ENCODE data around the gene HOXA3. TPM values are rescaled to one million over a fixed set of nuclear protein-coding genes. Genes with fewer than 3 reads are reported as not detected.

The HOXA3 gene
- total and polyA plus RNA-seq, 10 of the 15 experiments (the other 5 are each of a cell fraction or from before 2014, with no cell fraction given) = 0.05 TPM; not detected in 9

DNA sequence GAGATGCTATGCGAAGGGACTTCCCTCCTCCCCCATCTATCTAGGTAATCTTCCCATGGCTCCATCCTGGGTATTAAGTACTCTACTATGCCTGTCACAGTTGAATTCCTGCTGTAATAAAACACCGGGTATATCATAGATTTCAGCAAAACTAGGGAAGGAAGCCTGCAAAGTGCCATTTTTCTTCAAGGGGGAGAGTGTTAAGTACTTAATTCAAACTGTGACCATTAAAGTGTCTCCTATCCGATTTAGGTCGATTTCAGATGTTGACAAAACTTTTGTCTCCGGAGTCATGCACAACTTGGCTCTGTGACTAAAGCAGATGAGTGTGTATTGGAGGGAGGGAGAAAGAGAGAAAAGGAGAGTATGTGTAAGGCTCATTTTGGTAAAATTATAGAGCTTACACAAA, 26.4 kb downstream of the HOXA3 start:
- Histone ChIP-seq H3K4me3 (no peak overlapping the region), H3K27ac (ENCODE audit: control insufficient read depth, insufficient read depth) (no peak overlapping the region), H3K9me3 (replicated peaks; ENCODE audit: control insufficient read depth, insufficient read depth, low read length) (no peaks in the 10 kb centered on the region), H3K9ac (ENCODE audit: control insufficient read depth, insufficient read depth, low read length) (no peak overlapping the region), H3K27me3 (replicated peaks in 1 of 2; ENCODE audit: control insufficient read depth in 2 of 2, insufficient read depth in 2 of 2, low read length in 1 of 2) (peaks cover 0 to 2% of the 10 kb centered on the region in 2 experiments; a peak in 3 of 4 replicates), H3K79me2 (ENCODE audit: control insufficient read depth, insufficient read depth, low read length) (no peaks in the 10 kb centered on the region), H3K36me3 (ENCODE audit: control insufficient read depth in 2 of 2, insufficient read depth in 2 of 2, low read length in 1 of 2) (no peaks in the 10 kb centered on the region), H2AFZ (ENCODE audit: control insufficient read depth, low read depth, low read length) (no peak overlapping the region), H3K4me2 (ENCODE audit: control insufficient read depth, insufficient read depth) (no peak overlapping the region), H4K20me1 (ENCODE audit: control insufficient read depth, insufficient read depth) (no peaks in the 10 kb centered on the region), H3K4me1 (ENCODE audit: control insufficient read depth, insufficient read depth, low read length) (no peaks in the 10 kb centered on the region)
- no TSS peak for BruUV-seq (replicated peaks)
- RAD21 ChIA-PET (ENCODE audit: unreplicated experiment) = no interaction called here
- DNase-seq (ENCODE audit: low read depth, low spot score) (no peak), ATAC-seq (no peak), FAIRE-seq (no peak)
- SMC1A ChIA-PET (ENCODE audit: uncharacterized antibody, unreplicated experiment) = no interaction called here
- in situ Hi-C loops (cut with MboI) = no loop called here
- POLR2A ChIA-PET = no interaction called here
- 57% methylated on average over 5 of the region's 5 CpGs for WGBS (ENCODE audit: insufficient coverage, insufficient replicate concordance, low lambda C conversion rate, missing lambda C conversion rate)
- CTCF ChIA-PET = no interaction called here
- intact Hi-C loops (cut with micrococcal nuclease; ENCODE audit: unreplicated experiment) = no loop called here
- TF ChIP-seq CUX1 (IDR thresholded peaks at IDR 0.05; ENCODE audit: insufficient replicate concordance, low read depth, low read length) (no peak), SIN3A (IDR thresholded peaks at IDR 0.05; ENCODE audit: low read depth, low read length) (no peak), ZBED1 (IDR thresholded peaks at IDR 0.05; ENCODE audit: borderline replicate concordance) (no peak), POLR2AphosphoS5 (IDR thresholded peaks at IDR 0.05; ENCODE audit: low read length) (no peak), MXI1 (IDR thresholded peaks at IDR 0.05; ENCODE audit: low read depth, low read length) (no peak), RFX5 (IDR thresholded peaks at IDR 0.05; ENCODE audit: low read depth, low read length) (no peak), E2F8 (IDR thresholded peaks at IDR 0.05; ENCODE audit: low read depth, partially characterized antibody) (no peak), IKZF2 (IDR thresholded peaks at IDR 0.05) (no peak), TBL1XR1 (IDR thresholded peaks at IDR 0.05; ENCODE audit: low read depth, low read length) (no peak), EED (IDR thresholded peaks at IDR 0.05; ENCODE audit: low read depth) (no peak), PAX5 (IDR thresholded peaks at IDR 0.05; ENCODE audit: borderline replicate concordance, low read depth, low read length) (no peak)
- TF ChIP-seq, protein P1, sequence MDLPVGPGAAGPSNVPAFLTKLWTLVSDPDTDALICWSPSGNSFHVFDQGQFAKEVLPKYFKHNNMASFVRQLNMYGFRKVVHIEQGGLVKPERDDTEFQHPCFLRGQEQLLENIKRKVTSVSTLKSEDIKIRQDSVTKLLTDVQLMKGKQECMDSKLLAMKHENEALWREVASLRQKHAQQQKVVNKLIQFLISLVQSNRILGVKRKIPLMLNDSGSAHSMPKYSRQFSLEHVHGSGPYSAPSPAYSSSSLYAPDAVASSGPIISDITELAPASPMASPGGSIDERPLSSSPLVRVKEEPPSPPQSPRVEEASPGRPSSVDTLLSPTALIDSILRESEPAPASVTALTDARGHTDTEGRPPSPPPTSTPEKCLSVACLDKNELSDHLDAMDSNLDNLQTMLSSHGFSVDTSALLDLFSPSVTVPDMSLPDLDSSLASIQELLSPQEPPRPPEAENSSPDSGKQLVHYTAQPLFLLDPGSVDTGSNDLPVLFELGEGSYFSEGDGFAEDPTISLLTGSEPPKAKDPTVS (IDR thresholded peaks at IDR 0.05; ENCODE audit: low read depth, low read length) = no peak

Measured in GM12878 (cell line).